ENCODE measurements around the gene RPS6KA1. TPM values are rescaled to one million over a fixed set of nuclear protein-coding genes. Genes with fewer than 3 reads are reported as not detected.

RPS6KA1 gene
- total RNA-seq, 2 experiments from 2014 or later: 29.1 to 29.6 TPM

DNA sequence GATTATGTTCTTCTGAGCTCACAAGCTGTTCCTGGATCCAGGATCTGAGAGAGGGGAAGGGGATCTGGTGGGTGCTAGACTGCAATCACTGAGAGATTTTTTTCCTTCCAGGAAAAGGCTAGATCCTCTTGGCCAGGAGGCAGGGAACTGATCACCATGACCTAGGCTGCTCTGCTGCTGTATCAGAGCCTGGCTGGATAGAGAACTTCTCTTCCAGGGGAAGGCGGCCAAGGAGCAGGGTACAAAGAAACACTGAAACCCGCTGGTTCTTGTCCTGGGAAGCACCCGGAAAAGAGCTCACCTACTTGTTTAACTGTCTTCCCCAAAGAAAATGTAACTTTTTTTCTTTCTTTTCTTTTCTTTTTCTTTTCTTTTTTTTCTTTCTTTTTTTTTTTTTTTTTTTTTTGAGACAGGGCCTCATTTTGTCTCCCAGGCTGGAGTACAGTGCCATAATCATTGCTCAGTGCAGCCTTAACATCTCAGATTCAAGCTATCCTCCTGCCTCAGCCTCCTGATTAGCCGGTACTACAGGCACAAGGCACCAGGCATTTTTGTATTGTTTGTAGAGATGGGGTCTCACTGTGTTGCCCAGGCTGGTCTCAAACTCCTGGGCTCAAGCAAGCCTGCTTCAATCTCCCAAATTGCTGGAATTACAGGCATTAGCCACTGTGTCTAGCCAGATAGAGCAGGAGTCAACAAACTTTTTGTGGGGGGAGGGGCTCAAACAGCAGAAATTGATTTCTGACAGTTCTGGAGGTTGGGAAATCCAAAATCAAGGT, 12.4 kb upstream of the RPS6KA1 start:
- Histone ChIP-seq H3K4me1 (ENCODE audit: insufficient read depth, low read length) (no peaks in the 10 kb centered on the region), H3K27ac (ENCODE audit: low read depth in 1 of 2, low read length in 2 of 2) (no peak overlapping the region), H3K27me3 (ENCODE audit: control insufficient read depth in 1 of 2, insufficient read depth in 2 of 2, low read length in 2 of 2) (no peaks in the 10 kb centered on the region), H3K36me3 (ENCODE audit: insufficient read depth, low read length) (no peaks in the 10 kb centered on the region), H3K9me3 (ENCODE audit: control insufficient read depth in 1 of 2, insufficient read depth in 1 of 2, low read length in 2 of 2) (no peaks in the 10 kb centered on the region), H3K4me3 (ENCODE audit: low read length) (no peak overlapping the region)
- POLR2A ChIA-PET: no interaction called here
- CTCF ChIA-PET: interaction anchor here (1.4 kb wide), 1 partner anchor 17 kb away, joined by 3 read pairs; no protein-coding TSS in a partner anchor
- H3K4me1 Mint-ChIP-seq (ENCODE audit: low read depth): no peaks in the 10 kb centered on the region
- TF ChIP-seq, protein P1, sequence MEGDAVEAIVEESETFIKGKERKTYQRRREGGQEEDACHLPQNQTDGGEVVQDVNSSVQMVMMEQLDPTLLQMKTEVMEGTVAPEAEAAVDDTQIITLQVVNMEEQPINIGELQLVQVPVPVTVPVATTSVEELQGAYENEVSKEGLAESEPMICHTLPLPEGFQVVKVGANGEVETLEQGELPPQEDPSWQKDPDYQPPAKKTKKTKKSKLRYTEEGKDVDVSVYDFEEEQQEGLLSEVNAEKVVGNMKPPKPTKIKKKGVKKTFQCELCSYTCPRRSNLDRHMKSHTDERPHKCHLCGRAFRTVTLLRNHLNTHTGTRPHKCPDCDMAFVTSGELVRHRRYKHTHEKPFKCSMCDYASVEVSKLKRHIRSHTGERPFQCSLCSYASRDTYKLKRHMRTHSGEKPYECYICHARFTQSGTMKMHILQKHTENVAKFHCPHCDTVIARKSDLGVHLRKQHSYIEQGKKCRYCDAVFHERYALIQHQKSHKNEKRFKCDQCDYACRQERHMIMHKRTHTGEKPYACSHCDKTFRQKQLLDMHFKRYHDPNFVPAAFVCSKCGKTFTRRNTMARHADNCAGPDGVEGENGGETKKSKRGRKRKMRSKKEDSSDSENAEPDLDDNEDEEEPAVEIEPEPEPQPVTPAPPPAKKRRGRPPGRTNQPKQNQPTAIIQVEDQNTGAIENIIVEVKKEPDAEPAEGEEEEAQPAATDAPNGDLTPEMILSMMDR (IDR thresholded peaks at IDR 0.05): no peak
- H3K9me3 Mint-ChIP-seq: no peaks in the 10 kb centered on the region
- H3K27ac Mint-ChIP-seq: no peak overlapping the region
- ATAC-seq (ENCODE audit: poor library complexity) (no peak), DNase-seq (no peak)
- H3K36me3 Mint-ChIP-seq (ENCODE audit: low read depth): no peaks in the 10 kb centered on the region
- H3K4me3 Mint-ChIP-seq: no peak overlapping the region
- H3K27me3 Mint-ChIP-seq: no peaks in the 10 kb centered on the region
- intact Hi-C loops (cut with DNase I, micrococcal nuclease): no loop called here

DNA sequence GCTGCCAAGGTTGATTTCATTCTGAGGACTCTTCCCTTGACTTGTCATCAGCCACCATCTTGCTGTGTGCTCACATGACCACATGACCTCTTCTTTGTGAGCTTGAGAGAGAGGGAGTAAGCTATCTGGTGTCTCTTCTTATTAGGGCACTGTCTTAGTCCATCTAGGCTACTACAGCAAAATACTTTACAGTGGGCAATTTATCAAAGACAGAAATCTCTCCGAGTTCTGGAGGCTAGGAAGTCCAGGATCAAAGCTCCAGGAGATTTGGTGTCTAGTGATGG, 11.9 kb upstream of the RPS6KA1 start:
- Histone ChIP-seq H3K4me1 (ENCODE audit: insufficient read depth, low read length) (no peaks in the 10 kb centered on the region), H3K4me3 (ENCODE audit: low read length) (no peak overlapping the region), H3K9me3 (ENCODE audit: control insufficient read depth in 1 of 2, insufficient read depth in 1 of 2, low read length in 2 of 2) (no peaks in the 10 kb centered on the region), H3K27ac (ENCODE audit: low read depth in 1 of 2, low read length in 2 of 2) (no peak overlapping the region), H3K36me3 (ENCODE audit: insufficient read depth, low read length) (no peaks in the 10 kb centered on the region), H3K27me3 (ENCODE audit: control insufficient read depth in 1 of 2, insufficient read depth in 2 of 2, low read length in 2 of 2) (no peaks in the 10 kb centered on the region)
- H3K27me3 Mint-ChIP-seq: no peaks in the 10 kb centered on the region
- TF ChIP-seq, protein P1 (IDR thresholded peaks at IDR 0.05): no peak
- ChIA-PET CTCF (no interaction called here), POLR2A (no interaction called here)
- no peak for ATAC-seq (ENCODE audit: poor library complexity)
- no peaks in the 10 kb centered on the region for H3K36me3 Mint-ChIP-seq (ENCODE audit: low read depth)
- no peak overlapping the region for H3K4me3 Mint-ChIP-seq
- DNase-seq: no peak
- no peaks in the 10 kb centered on the region for H3K4me1 Mint-ChIP-seq (ENCODE audit: low read depth)
- no peaks in the 10 kb centered on the region for H3K9me3 Mint-ChIP-seq
- intact Hi-C loops (cut with DNase I, micrococcal nuclease): no loop called here
- no peak overlapping the region for H3K27ac Mint-ChIP-seq

DNA sequence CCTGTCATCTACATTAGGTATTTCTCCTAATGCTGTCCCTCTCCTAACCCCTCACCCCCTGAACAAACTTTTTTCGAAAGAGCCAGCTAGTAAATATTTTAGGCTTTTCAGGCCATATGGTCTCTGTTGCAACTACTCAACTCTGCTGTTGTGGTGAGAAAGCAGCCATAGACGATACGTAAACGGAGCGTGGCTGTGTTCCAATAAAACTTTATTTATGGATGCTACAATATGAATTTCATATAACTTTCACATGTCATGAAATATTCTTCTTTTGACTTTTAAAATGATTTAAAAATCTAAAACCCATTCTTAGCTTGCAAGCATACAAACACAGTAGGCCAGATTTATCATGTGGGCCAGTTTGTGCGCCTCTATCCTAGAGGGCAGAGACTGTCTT, 11.2 kb upstream of the RPS6KA1 start:
- H3K27me3 Mint-ChIP-seq: no peaks in the 10 kb centered on the region
- H3K36me3 Mint-ChIP-seq (ENCODE audit: low read depth): no peaks in the 10 kb centered on the region
- H3K36me3 ChIP-seq (ENCODE audit: insufficient read depth, low read length): no peaks in the 10 kb centered on the region
- no peak overlapping the region for H3K4me3 Mint-ChIP-seq
- no peaks in the 10 kb centered on the region for H3K27me3 ChIP-seq (ENCODE audit: control insufficient read depth in 1 of 2, insufficient read depth in 2 of 2, low read length in 2 of 2)
- H3K27ac Mint-ChIP-seq: no peak overlapping the region
- H3K4me1 Mint-ChIP-seq (ENCODE audit: low read depth): no peaks in the 10 kb centered on the region
- ChIA-PET POLR2A (no interaction called here), CTCF (no interaction called here)
- no peak for DNase-seq
- H3K4me1 ChIP-seq (ENCODE audit: insufficient read depth, low read length): no peaks in the 10 kb centered on the region
- TF ChIP-seq, protein P1 (IDR thresholded peaks at IDR 0.05): no peak
- H3K27ac ChIP-seq (ENCODE audit: low read depth in 1 of 2, low read length in 2 of 2): no peak overlapping the region
- intact Hi-C loops (cut with DNase I, micrococcal nuclease): no loop called here
- no peak for ATAC-seq (ENCODE audit: poor library complexity)
- H3K9me3 Mint-ChIP-seq: no peaks in the 10 kb centered on the region
- H3K9me3 ChIP-seq (ENCODE audit: control insufficient read depth in 1 of 2, insufficient read depth in 1 of 2, low read length in 2 of 2): no peaks in the 10 kb centered on the region
- no peak overlapping the region for H3K4me3 ChIP-seq (ENCODE audit: low read length)

All from CD4-positive, alpha-beta T cell (primary cell).